EL (cell line): ENCODE results near the gene ZNF738.
A peak's percentile ranks its signal among the peaks of the same experiment; 100 is the strongest.
"Not testable (repeated sequence)": the region's sequence is repeated elsewhere in the genome, so short reads cannot be mapped to it uniquely, and the experiment has no call there.

Source experiments
- DNase-seq: peaks from one replicate; pipeline ENCODE4 v3.0.0-alpha.2; 2016

ZNF738 gene

DNA sequence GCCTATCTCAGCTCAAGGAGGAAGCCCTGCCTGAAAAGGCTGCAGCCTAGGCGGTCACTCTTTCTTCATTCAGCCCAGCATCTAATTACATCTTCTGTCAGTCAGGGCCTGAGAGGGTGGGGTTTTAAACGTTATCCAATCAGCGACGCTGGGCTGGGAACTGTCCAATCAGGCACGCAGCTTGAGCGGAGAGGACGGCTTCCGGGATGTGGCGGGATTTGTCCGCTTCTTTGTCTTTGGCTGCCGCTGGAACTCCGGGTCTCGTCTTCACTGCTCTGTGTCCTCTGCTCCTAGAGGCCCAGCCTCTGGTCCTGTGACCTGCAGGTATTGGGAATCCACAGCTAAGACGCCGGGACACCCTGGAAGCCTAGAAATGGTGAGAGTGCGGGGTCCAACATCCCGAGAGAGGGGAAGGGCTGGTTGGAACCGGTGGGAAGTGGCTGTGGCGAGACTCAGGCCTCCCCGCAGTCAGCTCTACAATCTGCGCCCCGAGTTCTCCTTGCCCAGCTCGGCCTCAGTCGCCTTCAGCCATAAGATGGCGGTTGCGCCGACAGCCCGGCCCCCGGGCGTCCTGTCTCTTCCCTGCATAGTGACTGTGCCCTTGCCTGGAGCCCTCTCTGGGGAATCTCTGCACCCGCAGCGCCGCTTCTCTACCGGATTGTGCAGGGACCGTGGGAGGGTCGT is at the start of gene ZNF738:
ZNF738 (plus strand) TSS at position 233 of the 684 bp plus-strand sequence; CDS start at position 374, 141 bp downstream.
- peak; percentile 97 for DNase-seq

- DNase-seq, result not testable (repeated sequence)
Measured at GRCh38 chr19:21312807-21313206, 46.0 kb upstream of the ZNF738 start.

DNA sequence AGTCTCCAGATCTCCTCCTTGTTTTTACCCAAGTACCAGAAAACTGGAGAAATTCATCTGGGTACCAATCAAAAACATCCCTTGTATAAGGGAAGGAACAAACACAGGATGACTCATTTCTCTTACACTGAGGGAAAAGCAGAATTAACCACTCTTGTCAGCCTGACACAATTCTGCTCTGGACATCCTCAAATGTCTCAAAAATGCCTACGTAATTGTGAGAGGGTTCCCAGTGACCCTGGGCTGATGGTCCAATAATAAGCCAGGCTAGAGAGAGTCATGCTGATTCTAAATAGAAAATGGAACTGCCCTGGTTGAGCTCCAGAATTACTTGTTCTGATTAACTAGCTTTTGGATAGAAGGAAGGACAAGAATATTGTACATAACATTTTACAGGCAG is 44.1 kb upstream of the ZNF738 start:
- peak; percentile 4 for DNase-seq

GRCh38 chr19:21317821-21318220 is 41.0 kb upstream of the ZNF738 start:
- no peak for DNase-seq

GRCh38 chr19:21321134-21321533 is 37.7 kb upstream of the ZNF738 start:
- no peak for DNase-seq

DNA sequence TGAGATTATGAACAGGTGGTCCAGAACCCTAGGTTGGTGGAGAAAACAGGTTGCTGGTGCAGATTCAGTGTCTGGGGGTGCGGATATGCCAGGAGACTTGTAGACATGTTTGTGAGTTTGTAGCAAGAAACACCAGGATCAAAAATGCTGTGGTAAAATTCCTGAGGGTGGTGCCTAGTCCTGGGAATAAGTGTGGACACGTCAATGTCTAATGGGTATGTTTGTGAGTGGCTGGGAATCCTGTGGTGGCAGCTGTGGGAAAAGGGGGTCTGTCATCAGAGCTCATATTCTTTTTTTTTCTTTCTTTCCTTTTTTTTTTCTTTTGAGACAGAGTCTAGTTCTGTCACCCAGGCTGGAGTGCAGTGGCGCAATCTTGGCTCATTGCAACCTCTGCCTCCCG is 36.8 kb upstream of the ZNF738 start:
- peak; percentile 51 for DNase-seq

DNA sequence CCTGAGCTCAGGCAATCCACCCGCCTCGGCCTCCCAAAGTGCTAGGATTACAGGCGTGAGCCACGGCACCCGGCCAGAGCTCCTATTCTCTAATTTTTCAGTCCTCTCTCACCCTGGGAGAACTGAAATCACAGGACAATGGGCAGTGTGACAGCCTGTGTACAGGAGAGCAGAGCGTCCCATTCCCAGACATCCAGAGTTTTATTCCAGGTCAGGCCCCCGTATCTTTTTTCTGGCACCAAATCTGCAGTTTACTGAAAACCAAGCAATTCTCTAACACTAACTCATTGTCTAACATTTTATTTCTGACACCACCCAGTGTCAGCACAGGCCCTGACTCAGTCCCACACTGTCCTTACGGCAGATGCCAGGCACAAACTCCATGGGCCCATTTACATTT is 36.3 kb upstream of the ZNF738 start:
- DNase-seq, result no peak

DNA sequence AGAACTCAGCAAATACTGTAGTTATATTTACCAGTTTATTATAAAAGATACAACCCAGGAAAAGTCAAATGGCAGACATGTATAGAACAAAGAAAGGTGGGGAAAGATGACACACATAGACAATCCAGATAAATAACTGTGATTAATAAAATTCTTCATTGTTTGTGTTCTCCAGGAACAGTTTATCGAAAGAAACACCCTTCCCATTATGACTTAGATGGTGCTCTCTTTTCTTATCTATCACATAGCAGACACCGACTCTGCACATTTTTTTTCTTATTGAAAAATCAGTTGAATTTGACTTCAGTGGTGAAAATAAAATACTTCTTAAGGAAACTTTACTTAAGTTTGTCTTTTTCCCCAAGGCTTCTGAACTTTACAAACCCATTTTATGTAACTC is 35.8 kb upstream of the ZNF738 start:
- DNase-seq, result no peak

DNA sequence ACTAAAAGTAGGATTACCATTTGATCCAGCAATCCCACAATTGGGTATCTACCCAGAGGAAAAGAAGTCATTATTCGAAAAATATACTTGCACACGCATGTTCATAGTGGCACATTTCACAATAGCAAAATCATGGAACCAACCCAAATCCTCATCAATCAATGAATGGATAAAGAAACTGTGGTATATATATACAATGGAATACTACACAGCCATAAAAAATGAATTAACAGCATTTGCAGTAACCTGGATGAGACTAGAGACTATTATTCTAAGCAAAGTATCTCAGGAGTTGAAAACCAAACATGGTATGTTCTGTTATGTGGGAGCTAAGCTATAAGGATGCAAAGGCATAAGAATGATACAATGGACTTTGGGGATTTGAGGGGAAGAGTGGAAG is 32.6 kb upstream of the ZNF738 start:
- DNase-seq, result no peak

- peak; percentile 15 for DNase-seq
Measured at GRCh38 chr19:21328406-21328805, 30.4 kb upstream of the ZNF738 start.

- DNase-seq, result peak; percentile 95
Measured at GRCh38 chr19:21328885-21329605, 29.8 kb upstream of the ZNF738 start, which contains the start of gene ZNF708. Gene ZNF708 (minus strand): TSS chr19:21329410. CDS start chr19:21329212, 198 bp downstream.

GRCh38 chr19:21335721-21336120 is 23.1 kb upstream of the ZNF738 start:
- DNase-seq, result no peak

- DNase-seq, result not testable (repeated sequence)
Measured at GRCh38 chr19:21344841-21345240, 14.0 kb upstream of the ZNF738 start.

DNA sequence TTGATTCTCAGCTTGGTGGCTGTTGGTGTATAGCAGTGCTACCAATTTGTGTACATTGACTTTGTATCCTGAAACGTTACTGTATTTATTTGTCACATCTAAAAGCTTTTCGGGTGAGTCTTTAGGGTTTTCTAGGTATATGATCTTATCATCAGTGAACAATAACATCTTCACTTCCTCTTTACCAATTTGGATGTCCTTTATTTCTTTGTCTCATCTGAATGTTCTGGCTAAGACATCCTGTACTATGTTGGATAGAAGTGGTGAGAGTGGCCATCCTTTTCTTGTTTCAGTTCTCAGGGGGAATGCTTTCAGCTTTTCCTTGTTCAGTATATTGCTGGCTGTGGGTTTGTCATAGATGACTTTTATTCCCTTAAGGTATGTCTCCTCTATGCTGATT is 6.0 kb upstream of the ZNF738 start:
- no peak for DNase-seq

- DNase-seq, result no peak
Measured at GRCh38 chr19:21362291-21362690, 3.5 kb downstream of the ZNF738 start.

DNA sequence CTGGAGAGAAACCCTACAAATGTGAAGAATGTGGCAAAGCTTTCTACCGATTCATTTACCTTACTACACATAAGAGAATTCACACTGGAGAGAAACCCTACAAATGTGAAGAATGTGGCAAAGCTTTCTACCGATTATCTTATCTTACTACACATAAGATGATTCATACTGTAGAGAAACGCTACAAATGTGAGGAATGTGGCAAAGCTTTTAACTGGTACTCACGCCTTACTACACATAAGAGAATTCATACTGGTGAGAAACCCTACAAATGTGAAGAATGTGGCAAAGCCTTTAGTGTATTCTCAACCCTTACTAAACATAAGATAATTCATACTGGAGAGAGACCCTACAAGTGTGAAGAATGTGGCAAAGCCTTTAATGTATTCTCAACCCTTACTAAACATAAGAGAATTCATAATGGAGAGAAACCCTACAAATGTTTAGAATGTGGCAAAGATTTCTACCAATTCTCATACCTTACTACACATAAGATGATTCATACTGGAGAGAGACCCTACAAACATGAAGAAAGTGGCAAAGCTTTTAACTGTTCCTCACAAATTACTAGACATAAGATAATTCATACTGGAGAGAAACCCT is 25.3 kb downstream of the ZNF738 start:
- no peak for DNase-seq

GRCh38 chr19:21396121-21396520 is 37.3 kb downstream of the ZNF738 start:
- no peak for DNase-seq

- peak; percentile 96 for DNase-seq
Measured at GRCh38 chr19:21396893-21397572, 38.2 kb downstream of the ZNF738 start, which contains the start of gene ZNF493. Gene ZNF493 (plus strand): TSS chr19:21397133. CDS start chr19:21397238, 105 bp downstream.

DNA sequence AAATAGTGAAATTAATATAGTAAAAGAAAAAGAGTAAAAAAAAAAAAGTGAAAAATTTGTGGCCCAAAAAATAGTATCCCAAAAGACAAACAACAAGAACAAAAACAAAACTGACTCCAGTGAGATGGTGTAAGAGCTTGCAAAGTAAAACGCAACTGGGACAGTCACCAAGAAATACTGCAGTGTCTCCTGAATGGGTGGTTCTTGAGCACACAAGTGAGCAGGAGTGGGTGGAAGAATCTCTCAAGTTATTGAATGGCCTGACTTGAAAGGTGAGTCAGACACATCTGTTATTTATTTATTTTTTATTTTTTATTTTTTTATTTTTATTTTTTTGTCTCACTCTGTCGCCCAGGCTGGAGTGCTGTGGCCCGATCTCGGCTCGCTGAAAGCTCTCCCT is 40.1 kb downstream of the ZNF738 start:
- DNase-seq, result no peak

DNA sequence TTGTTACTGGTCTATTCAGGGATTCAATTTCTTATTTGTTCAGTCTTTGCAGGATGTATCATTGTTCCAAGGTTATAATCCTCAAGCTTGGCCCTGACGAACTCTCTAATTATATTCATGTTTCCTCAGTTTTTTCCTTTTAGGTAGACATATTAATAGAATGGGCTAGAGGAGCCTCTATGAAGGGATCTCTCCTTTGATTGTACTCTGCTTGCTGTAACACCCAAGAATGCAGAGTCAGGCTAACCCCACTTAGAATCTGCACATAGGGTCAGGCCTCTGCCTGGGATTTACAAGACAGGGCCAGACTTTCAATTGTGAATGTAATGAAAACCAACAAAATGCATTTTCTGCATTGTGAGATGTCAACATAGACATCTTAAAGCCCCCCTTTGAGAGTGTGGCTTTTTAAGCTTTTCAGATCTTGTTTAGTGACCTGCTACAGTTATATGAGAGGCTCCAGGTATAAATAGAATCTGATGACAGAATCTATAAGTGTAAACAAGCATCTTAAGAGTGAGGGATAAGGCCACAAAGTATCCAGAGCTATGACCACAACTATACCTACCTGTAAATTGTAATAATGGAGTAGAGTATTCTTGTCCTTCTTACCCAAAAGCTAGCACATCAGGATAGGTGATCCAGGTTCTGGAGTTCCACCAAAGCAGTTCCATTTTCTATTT is 43.6 kb downstream of the ZNF738 start:
- DNase-seq, result no peak

DNA sequence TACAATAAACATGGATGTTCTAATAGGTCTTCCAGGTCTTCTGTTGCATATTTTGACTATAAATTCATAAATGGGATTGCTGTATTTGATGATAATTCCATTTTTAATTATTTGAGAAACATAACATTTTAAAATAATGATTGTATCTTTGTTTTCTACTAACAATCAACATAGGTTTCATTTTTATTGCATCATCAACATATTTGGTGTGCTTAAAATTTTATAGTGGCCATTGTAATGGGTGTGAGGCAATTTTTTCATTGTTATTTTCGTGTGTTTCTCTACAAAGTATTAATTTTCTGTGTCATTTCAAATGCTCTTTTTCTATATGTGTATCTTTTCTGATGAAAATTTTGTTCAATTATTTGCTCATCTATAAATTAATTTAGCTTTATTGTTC is 51.4 kb downstream of the ZNF738 start:
- DNase-seq, result no peak

GRCh38 chr19:21422244-21422643 is 63.4 kb downstream of the ZNF738 start:
- no peak for DNase-seq
